ENCODE data around the gene CAB39L. TPM values are rescaled to one million over a fixed set of nuclear protein-coding genes. Genes with fewer than 3 reads are reported as not detected.

The CAB39L gene
- total and polyA plus RNA-seq, 2 experiments from 2014 or later, result 3.3 to 4.4 TPM

- H3K27ac ChIP-seq (ENCODE audit: low read depth), result no peak overlapping the region
- H3K27me3 Mint-ChIP-seq (ENCODE audit: insufficient read depth, low read depth, poor library complexity), result no peaks in the 10 kb centered on the region
- no peak for ATAC-seq
- no peaks in the 10 kb centered on the region for H4K20me1 ChIP-seq (replicated peaks; ENCODE audit: insufficient read depth)
- H3K79me2 ChIP-seq (replicated peaks; ENCODE audit: insufficient read depth), result no peaks in the 10 kb centered on the region
- H3K36me3 Mint-ChIP-seq (ENCODE audit: low read depth), result no peaks in the 10 kb centered on the region
- H3K4me2 ChIP-seq, result no peak overlapping the region
- H3K4me1 ChIP-seq (ENCODE audit: insufficient read depth), result no peaks in the 10 kb centered on the region
- H3K4me3 ChIP-seq, result no peak overlapping the region
- no peaks in the 10 kb centered on the region for H3F3A ChIP-seq (replicated peaks; ENCODE audit: low read depth)
- no peaks in the 10 kb centered on the region for H3K9me2 ChIP-seq (ENCODE audit: insufficient read depth)
- no peak overlapping the region for H2AFZ ChIP-seq
- H3K27me3 ChIP-seq (ENCODE audit: insufficient read depth), result no peaks in the 10 kb centered on the region
- H3K27ac Mint-ChIP-seq, result no peak overlapping the region
- H3K4me3 Mint-ChIP-seq, result no peak overlapping the region
- no peaks in the 10 kb centered on the region for H3K36me3 ChIP-seq (ENCODE audit: insufficient read depth)
- peaks cover 3% of the 10 kb centered on the region; the same call in 2 of the 3 replicates for H3K4me1 Mint-ChIP-seq
- H3K9me3 Mint-ChIP-seq, result no peaks in the 10 kb centered on the region
- DNase-seq (ENCODE audit: low spot score), result no peak
- TF ChIP-seq CTCF (conservative IDR thresholded peaks at IDR 0.05; ENCODE audit: low read depth in 2 of 2), result no peak
- no peak for TF ChIP-seq NANOG (IDR thresholded peaks at IDR 0.05; ENCODE audit: borderline replicate concordance)
- no peak for TF ChIP-seq ZNF331 (CRISPR knock-in tag; IDR thresholded peaks at IDR 0.05; ENCODE audit: low read depth)
- TF ChIP-seq CREB1 (CRISPR knock-in tag; IDR thresholded peaks at IDR 0.05; ENCODE audit: low read depth), result no peak
- TF ChIP-seq EZH2 (IDR thresholded peaks at IDR 0.05; ENCODE audit: low read depth, unreplicated experiment), result no peak
- TF ChIP-seq JUNB (IDR thresholded peaks at IDR 0.05; ENCODE audit: unreplicated experiment), result no peak
- TF ChIP-seq POLR2AphosphoS5 (IDR thresholded peaks at IDR 0.05; ENCODE audit: low read depth), result no peak
- no peak for TF ChIP-seq ZNF462 (CRISPR knock-in tag; IDR thresholded peaks at IDR 0.05)
- no peak for TF ChIP-seq EZH2phosphoT487 (IDR thresholded peaks at IDR 0.05; ENCODE audit: unreplicated experiment)
- no peak for TF ChIP-seq ZNF114 (CRISPR knock-in tag; IDR thresholded peaks at IDR 0.05)
- no peak for TF ChIP-seq STAT1 (IDR thresholded peaks at IDR 0.05; ENCODE audit: unreplicated experiment)
- no peak for TF ChIP-seq ETS1 (IDR thresholded peaks at IDR 0.05)
- TF ChIP-seq REST (IDR thresholded peaks at IDR 0.05; ENCODE audit: unreplicated experiment), result no peak
These were observed 9.6 kb upstream of the CAB39L start for GRCh38 chr13:49453465-49453864.

Measured in GM23338 (cell line).